PC-3 (cell line): Measurements from ENCODE around the gene EIF1. TPM values are rescaled to one million over a fixed set of nuclear protein-coding genes. Genes with fewer than 3 reads are reported as not detected.

ENCODE experiments used
- ATAC-seq: fragments of 200-7000 bp; cut with Tn5 transposase; 2 replicates; pipeline ENCODE4 v1.9.1; 2020; ENCODE audit warnings: mild to moderate bottlenecking, moderate library complexity
- BruUV-seq: library from RNA; stranded (reverse); fragments of 400-500 nt; replicated peaks from 2 replicates; lab custom pipeline; 2021; lab: Mats Ljungman, UMichigan
- CTCF ChIA-PET: fragments of 300-600 bp; sonication (Branson Sonifier 250); formaldehyde crosslinking; loops from one replicate; lab custom pipeline; 2022; ENCODE audit warnings: antibody characterized with exemption; lab: Charles Lee
- POLR2A ChIA-PET: fragments of 300-600 bp; sonication (Branson Sonifier 250); formaldehyde crosslinking; loops from one replicate; lab custom pipeline; 2022; ENCODE audit warnings: antibody characterized with exemption; ENCODE audit not compliant: unreplicated experiment; lab: Charles Lee
- DNase-seq: peaks from one replicate; pipeline ENCODE4 v3.0.0-alpha.2; 2015
- H2AFZ ChIP-seq: fragments of 300-600 bp; sonication (generic); 2 replicates; pipeline ENCODE4 v1.6.0; 2016; ENCODE audit warnings: antibody characterized with exemption, low read length
- H3F3A ChIP-seq: fragments of 300-600 bp; sonication (generic); one replicate; pipeline ENCODE4 v1.6.0; 2017; ENCODE audit warnings: antibody characterized with exemption, low read length, control low read depth, mild to moderate bottlenecking; ENCODE audit not compliant: unreplicated experiment
- H3K27ac ChIP-seq: fragments of 300-600 bp; sonication (generic); 2 replicates; pipeline ENCODE4 v1.5.1; 2016; ENCODE audit warnings: mild to moderate bottlenecking, low read length
- H3K27me3 ChIP-seq: fragments of 300-600 bp; sonication (generic); 2 replicates; pipeline ENCODE4 v1.6.1; 2016; ENCODE audit warnings: low read length, mixed read lengths
- H3K36me3 ChIP-seq: fragments of 300-600 bp; sonication (generic); 2 replicates; pipeline ENCODE4 v1.6.1; 2016; ENCODE audit warnings: low read depth, mixed run types, low read length, mixed read lengths
- H3K4me1 ChIP-seq: fragments of 300-600 bp; sonication (generic); 2 replicates; pipeline ENCODE4 v1.5.1; 2016; ENCODE audit warnings: low read length; ENCODE audit not compliant: insufficient read depth
- H3K4me2 ChIP-seq: fragments of 300-600 bp; sonication (generic); 2 replicates; pipeline ENCODE4 v1.6.0; 2016; ENCODE audit warnings: low read length
- H3K4me3 ChIP-seq: fragments of 300-600 bp; sonication (generic); 2 replicates; pipeline ENCODE4 v1.5.1; 2016; ENCODE audit warnings: mild to moderate bottlenecking, low read length, mixed read lengths
- H3K79me2 ChIP-seq: fragments of 300-600 bp; sonication (generic); 2 replicates; pipeline ENCODE4 v1.6.1; 2017; ENCODE audit warnings: low read length, mixed read lengths
- H3K9ac ChIP-seq: fragments of 300-600 bp; sonication (generic); 2 replicates; pipeline ENCODE4 v1.6.0; 2016; ENCODE audit warnings: mild to moderate bottlenecking, low read length
- H3K9me2 ChIP-seq: fragments of 300-600 bp; sonication (generic); replicated peaks from 2 replicates; pipeline ENCODE4 v1.6.1; 2016; ENCODE audit warnings: mixed run types, low read length, mixed read lengths
- H3K9me3 ChIP-seq: fragments of 300-600 bp; sonication (generic); 2 replicates; pipeline ENCODE4 v1.6.1; 2016; ENCODE audit warnings: low read length, mixed read lengths
- H4K20me1 ChIP-seq: fragments of 300-600 bp; sonication (generic); 2 replicates; pipeline ENCODE4 v1.6.1; 2016; ENCODE audit warnings: low read length, mixed read lengths
- CTCF ChIP-seq: fragments of 300-600 bp; sonication (generic); conservative IDR thresholded peaks from 2 replicates; pipeline ENCODE4 v1.5.1; 2017; ENCODE audit warnings: antibody characterized with exemption, low read depth, mild to moderate bottlenecking, low read length
- EZH2 ChIP-seq: fragments of 300-600 bp; sonication (generic); IDR thresholded peaks from one replicate; pipeline ENCODE4 v1.6.1; 2017; ENCODE audit warnings: antibody characterized with exemption, mild to moderate bottlenecking, low read length; ENCODE audit not compliant: unreplicated experiment
- EZH2phosphoT487 ChIP-seq: fragments of 300-600 bp; sonication (generic); IDR thresholded peaks from 2 replicates; pipeline ENCODE4 v1.6.1; 2018; ENCODE audit warnings: mild to moderate bottlenecking, antibody characterized with exemption, low read length, borderline replicate concordance
- intact Hi-C: fragments of 100-400 bp; cut with micrococcal nuclease; formaldehyde crosslinking; loops from 2 replicates; pipeline ENCODE4 v1.9.0; 2023
- total RNA-seq: library from RNA; depleted of rRNA; stranded (reverse); fragments of >200 nt; gene quantifications from 2 replicates; pipeline ENCODE4 v1.2.3, GENCODE V29; 2014

The EIF1 gene
- total RNA-seq, 1 experiment from 2014 or later = 88.7 TPM

DNA sequence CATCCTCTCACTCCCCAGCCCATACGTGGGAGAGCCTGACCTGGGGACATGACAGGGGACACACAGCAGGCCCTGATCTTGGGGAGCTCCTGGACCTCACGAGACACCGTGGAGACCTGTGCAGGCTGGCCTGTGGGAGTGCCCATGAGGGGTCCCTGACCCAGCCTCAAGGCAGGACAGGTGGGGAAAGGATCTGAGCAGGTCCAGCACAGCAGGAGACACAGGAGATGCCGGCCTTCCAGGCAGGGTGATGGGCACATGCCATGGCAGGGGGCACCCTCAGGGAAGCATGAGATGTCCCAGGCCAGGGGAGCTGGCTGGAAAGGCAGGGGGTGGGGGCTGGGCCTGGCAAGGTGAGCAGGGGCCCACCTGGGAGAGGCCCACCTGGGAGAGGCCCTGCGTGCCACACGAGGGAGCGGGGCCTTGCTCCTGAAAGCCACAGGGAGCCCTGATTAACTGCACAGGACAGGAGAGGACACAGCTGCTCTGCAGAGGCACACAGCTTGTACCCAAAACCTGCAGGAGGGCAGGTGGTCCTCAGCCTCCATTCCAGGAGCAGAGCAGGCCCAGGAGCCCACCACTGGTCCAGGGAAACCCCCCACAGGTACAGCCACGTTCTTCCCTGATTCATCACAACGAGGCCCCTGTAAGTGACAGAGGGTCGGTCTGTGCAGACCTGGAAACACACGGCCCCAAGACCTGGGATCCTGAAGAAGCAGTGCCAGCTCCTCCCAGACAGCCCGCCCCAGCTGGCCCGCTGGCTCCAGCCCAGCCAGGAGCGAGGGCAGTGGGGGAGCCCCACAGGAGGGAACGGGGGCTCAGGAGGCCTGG is 37.7 kb upstream of the EIF1 start:
- Histone ChIP-seq H3K9ac (no peak overlapping the region), H4K20me1 (no peaks in the 10 kb centered on the region), H3K79me2 (no peaks in the 10 kb centered on the region), H2AFZ (no peak overlapping the region), H3K27me3 (no peaks in the 10 kb centered on the region), H3K4me3 (no peak overlapping the region), H3K27ac (no peak overlapping the region), H3K36me3 (no peaks in the 10 kb centered on the region), H3K4me2 (no peak overlapping the region), H3F3A (no peaks in the 10 kb centered on the region), H3K9me2 (no peaks in the 10 kb centered on the region), H3K4me1 (peaks cover 34% of the 10 kb centered on the region), H3K9me3 (no peaks in the 10 kb centered on the region)
- CTCF ChIA-PET = no interaction called here
- intact Hi-C loops = no loop called here
- ATAC-seq = no peak
- DNase-seq = no peak
- TF ChIP-seq EZH2phosphoT487 (no peak), CTCF (no peak), EZH2 (no peak)
- POLR2A ChIA-PET = interaction anchor here (0.5 kb wide), 1 partner anchor 20 kb away, joined by 6 read pairs; no protein-coding TSS in a partner anchor
- BruUV-seq = no TSS peak

GRCh38 chr17:41651625-41652460 is 36.8 kb upstream of the EIF1 start:
- Histone ChIP-seq H2AFZ (no peak overlapping the region), H3K4me2 (no peak overlapping the region), H3K9me3 (no peaks in the 10 kb centered on the region), H3K27ac (no peak overlapping the region), H3K27me3 (no peaks in the 10 kb centered on the region), H3K36me3 (no peaks in the 10 kb centered on the region), H3K9ac (no peak overlapping the region), H4K20me1 (no peaks in the 10 kb centered on the region), H3K9me2 (no peaks in the 10 kb centered on the region), H3K4me1 (peaks cover 35% of the 10 kb centered on the region), H3K79me2 (no peaks in the 10 kb centered on the region), H3F3A (no peaks in the 10 kb centered on the region), H3K4me3 (no peak overlapping the region)
- TF ChIP-seq EZH2 (no peak), EZH2phosphoT487 (no peak), CTCF (no peak)
- DNase-seq = no peak
- ChIA-PET POLR2A (interaction anchor here (0.5 kb wide), 1 partner anchor 19 kb away, joined by 6 read pairs; no protein-coding TSS in a partner anchor), CTCF (no interaction called here)
- ATAC-seq = no peak
- intact Hi-C loops = no loop called here
- BruUV-seq = no TSS peak
